GM19468 (cell line): ENCODE measurements around the gene ABCC2.
A peak's percentile ranks its signal among the peaks of the same experiment; 100 is the strongest.
"Not testable (repeated sequence)": the region's sequence is repeated elsewhere in the genome, so short reads cannot be mapped to it uniquely, and the experiment has no call there.

ENCODE experiments used
- ATAC-seq: cut with Tn5 transposase; IDR thresholded peaks from one replicate; pipeline ENCODE4 v1.9.1; 2021; ENCODE audit warnings: mild to moderate bottlenecking, moderate library complexity, moderate number of reproducible peaks; ENCODE audit not compliant: unreplicated experiment; ENCODE audit errors: extremely low read depth

The ABCC2 gene

DNA sequence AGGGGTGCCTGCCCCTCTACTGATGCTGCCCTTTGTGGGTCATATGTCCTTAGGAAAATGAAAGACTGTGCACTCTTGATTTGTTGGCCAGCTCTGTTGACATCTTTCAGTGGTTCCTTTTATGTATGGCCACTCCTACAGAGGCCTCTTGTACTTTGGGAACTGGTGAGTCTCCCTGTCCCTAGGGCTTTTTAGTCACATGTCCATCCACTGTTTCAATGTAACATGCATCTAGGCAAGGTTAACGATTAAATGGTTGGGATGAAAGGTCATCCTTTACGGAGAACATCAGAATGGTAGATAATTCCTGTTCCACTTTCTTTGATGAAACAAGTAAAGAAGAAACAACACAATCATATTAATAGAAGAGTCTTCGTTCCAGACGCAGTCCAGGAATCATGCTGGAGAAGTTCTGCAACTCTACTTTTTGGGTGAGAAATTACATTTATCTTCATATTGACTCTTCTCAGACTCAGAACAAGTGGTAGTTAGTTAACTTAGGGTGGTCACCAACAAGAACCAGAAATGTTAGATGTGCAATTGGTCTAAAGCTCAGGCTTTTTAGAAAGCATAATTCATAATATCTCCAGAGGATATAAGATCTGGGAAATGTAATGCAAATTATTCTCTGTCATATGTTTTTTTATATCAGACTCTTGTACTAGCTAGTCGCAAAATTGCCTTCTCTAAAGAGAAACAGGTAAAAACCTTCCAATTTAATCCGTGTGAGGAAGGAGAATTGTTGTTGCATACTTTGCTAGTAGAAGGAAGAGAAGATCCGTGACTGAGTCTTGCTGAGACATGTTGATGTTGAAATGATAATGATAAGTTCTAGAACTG, at the start of gene ABCC2:
ABCC2 (plus strand) TSS at position 194 of the 840 bp plus-strand sequence; CDS start at position 399, 205 bp downstream.
- ATAC-seq, result no peak

DNA sequence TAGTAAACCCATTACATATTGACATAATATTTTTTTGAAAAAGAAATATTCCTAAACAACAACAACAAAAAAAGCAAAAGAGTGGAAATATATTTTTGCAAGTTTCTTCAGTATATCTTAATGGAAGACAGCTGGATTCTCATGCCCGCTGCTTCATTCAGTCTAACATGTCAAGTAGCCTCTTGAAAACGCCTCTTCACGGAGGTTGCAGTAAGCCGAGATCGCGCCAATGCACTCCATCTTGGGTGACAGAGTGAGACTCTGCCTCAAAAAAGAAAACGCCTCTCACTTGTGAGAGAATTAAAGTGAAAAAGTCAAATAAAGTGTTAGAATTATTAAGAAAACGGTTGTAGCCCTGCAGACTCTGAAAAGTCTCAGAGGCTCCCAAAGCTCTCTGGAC, 49.1 kb upstream of the ABCC2 start:
- ATAC-seq, result no peak

DNA sequence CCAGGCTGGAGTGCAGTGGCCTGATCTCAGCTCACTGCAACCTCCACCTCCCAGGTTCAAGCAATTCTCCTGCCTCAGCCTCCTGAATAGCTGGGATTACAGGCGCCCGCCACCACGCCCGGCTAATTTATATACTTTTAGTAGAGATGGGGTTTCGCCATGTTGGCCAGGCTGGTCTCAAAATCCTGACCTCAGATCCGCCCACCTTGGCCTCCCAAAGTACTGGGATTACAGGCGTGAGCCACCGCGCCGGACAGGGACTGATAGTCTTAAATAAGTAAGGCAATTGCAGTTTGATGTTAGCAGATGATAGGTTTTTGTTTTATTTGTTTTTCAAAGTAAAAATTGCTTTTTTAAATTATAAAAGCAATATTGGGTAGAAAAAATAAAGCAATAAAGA, 48.3 kb upstream of the ABCC2 start:
- ATAC-seq, result not testable (repeated sequence)

DNA sequence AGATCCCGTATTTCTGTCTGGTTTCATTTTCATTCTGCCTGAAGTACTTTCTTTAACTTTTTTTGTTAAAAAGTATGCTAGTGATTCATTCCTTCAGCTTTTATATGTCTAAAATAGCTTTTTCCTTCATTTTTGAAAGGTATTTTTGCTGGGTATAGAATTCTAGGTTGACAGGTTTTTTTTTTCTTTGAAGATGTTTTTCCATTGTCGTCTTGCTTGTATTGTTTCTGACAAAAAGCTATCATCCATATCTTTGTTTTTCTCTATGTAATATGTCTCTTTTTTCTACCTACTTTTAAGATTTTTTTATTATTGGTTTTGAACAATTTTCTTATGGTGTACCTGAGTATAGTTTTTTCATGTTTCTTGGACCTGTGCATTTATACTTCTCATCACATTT, 42.2 kb upstream of the ABCC2 start:
- ATAC-seq, result no peak

DNA sequence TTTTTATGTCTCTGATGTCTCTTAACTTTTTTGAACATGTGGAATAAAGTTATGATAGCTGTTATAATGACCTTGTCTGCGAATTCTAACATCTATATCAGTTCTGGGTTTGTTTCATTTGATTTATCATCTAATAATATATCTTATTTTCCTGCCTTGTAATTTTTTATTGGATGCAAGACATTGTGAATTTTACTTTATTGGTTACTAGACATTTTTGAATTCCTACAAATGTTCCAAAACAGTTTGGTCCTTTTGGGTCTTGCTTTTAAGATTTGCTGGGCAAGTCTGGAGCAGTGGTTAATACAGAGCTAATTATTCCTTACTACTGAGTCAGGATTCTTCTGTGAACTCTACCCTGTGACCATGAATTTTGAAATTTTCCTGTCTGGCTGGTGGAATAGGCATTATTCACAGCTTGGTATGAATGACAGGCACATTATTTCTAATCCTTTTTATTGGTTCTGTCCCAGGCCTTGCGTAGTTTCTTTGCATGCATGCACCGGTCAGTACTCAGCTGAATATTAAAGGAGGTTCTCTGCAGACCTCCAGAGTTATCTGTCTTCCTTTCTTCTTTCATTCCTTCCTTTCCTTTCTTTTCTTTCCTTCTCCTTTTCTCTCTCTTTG, 41.4 kb upstream of the ABCC2 start:
- ATAC-seq, result no peak

DNA sequence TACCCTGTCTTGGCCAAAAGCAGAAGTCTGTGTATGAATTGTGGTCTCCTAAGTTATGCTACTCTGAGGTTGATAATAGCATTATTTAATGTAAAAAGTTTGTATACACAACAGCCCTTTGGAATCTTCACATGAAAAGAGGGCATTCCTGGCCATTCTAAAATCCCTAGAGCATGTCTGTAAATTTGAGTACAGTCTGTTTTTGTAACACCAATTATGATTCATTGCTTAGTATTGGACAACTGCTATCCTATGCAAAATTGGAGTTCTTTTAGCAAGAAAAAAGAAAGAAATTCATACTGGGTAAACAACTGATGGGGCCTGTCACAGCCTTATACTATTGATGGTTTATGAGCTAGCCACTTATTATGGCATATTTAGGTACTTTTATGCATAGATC, 40.2 kb upstream of the ABCC2 start:
- no peak for ATAC-seq

DNA sequence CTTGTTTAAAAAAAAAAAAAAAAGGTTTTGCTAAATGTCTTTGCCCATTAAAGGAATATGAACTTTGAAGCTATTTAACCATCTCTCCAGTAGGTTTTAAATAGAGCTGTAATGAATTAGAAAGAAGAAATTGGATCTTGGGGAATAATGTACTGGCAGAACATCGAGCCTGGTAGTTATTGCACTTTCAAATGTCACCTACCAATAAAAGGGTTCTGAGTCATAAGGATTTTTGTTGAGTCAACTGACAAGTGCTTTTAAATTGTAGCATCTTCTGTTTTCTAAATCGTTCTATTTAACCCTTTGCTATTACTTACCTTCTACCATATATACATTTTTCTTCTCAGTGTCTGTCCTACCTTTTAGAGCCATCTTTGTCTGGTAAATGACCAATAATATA, 39.7 kb upstream of the ABCC2 start:
- no peak for ATAC-seq

DNA sequence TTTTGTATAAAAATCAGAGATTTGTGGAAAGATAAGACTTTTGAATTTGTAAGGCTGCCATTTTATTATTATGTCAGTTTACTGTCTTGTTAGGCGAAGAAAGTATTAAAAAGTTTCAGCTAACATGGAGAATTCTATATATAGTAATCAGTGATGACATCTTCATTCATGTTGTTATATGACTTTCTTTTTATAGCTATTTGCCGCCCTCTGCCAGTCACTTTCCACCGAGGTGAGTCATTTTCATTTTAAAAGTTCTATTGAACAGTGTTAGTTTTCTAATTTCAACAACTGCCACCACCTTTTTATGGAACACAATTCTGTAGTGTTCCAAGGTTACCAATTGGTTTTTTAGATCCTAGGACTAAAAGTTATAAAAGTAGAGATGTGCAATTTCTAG, 38.6 kb upstream of the ABCC2 start:
- no peak for ATAC-seq

DNA sequence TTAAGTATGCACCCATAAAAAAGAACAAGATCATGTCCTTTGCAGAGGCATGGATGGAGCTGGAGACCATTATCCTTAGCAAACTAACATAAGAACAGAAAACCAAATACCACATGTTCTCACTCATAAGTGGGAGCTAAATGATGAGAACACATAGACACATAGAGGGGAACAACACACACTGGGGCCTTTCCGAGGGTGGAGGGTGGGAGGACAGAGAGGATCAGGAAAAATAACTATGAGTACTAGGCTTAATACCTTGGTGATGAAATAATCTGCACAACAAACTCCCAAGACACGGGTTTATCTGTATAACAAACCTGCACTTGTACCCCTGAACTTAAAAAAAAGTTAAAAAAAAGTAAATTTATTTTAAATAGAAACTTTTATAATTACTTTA, 36.3 kb upstream of the ABCC2 start:
- not testable (repeated sequence) for ATAC-seq

DNA sequence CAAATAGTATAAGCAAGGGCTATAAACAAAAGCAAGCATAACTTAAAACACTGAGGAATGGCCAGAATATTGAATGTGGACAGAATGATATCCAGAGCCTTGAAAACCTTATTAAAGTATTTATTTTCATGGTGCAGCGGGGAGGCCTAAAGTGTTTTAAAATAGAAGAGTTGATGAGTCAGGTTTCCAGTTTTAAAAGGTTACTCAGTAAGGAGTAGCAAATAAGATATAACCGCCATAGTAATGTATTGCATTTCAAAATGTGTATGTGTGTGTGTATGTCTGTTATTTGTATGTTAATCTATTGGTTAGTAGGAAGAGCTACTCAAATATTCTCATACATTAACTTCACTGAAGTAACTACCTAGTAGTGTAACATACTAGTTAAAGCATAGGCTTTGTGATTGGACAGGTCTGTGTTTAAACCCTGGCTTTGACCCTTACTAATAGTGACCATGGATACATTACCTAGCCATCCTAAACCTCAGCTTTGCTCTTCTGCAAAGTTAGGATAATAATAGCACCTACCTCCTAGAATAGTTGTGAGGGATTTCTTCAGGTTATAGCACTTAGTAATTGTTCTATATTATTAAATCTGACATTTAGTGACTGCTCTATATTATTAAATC, 33.5 kb upstream of the ABCC2 start:
- no peak for ATAC-seq

DNA sequence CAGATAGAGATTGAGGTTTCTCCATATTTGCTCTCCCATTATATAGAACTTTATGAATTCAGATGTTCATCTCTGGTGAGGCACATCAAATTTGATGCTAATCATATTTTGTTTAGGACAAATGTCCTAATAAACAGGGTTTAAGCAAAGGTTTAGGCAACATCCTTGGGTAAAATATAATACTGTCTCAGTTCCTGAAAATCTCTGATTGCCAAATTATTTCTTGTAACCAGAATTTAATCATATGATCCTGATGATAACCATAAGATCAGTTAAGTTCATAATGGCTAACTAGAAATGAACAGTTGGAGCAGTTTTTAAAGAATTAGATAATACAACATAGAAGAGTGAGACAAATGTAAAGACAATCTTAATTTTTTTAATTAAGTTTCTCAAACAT, 31.8 kb upstream of the ABCC2 start:
- ATAC-seq, result no peak

DNA sequence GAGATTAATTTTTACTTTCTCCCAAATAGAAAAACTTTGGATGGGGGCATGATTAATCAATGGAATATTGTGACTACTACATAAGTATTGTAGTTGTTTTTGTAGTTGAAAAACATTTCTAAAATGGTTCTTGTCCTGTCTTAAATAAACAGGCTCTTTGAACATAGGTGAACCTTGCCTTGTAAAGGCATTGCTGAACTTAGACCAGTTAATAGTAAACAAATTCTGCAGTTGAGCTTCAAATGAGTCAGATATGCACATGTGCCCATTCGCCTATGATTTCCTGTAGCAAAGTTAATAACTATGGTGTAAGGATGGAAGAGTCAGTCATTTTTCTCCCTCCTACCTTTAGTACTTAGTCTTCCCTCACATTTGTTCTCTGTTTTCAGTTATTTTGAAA, 27.8 kb upstream of the ABCC2 start:
- no peak for ATAC-seq

DNA sequence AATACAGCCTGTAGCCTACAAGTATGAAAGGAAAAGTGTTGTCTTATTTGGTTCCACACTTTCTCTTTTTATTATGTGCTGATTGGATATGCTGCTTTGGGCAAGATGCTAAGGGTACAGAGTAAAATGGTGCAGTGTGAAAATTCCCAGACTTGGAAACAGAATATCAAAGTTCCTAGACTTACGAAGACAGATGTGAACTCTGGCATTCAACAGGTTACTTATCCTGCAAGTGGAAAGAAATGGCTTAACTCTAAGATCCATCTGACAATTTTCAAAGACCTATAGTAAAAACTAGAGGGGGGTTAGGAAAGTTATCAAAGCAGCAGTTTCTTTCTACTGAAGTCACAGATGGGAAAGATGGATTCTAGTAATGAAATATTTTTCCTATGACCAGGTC, 26.3 kb upstream of the ABCC2 start:
- no peak for ATAC-seq

DNA sequence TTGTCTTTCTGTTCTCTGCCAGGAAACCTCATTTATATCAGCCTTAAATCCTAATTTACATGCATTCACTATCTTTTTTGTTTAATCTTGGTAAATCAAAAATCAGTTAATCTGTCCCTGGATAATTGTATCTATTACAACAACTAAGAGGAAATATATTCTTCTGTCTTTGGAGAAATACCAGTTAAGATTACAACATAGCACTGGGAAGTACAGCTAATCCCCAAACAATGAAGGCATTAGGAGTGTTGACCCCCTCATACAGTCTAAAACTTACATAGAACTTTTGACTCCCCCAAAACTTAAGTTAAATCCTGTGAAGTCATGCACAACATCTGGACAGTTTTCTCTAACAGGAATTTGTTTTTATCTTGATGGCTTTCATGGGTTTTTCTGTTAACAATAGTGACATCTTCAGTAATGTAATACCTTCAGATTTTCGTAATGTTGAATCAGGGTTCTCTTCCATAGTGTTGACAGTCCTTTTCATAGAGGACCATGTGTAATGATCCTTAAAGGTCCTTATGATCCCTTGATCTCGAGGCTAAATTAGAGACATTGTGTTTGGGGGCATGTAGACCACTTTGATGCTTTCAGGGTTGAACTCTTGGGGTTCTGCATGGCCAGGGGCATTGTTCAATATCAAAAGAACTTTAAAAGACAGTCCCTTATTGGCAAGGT, 24.1 kb upstream of the ABCC2 start:
- no peak for ATAC-seq

DNA sequence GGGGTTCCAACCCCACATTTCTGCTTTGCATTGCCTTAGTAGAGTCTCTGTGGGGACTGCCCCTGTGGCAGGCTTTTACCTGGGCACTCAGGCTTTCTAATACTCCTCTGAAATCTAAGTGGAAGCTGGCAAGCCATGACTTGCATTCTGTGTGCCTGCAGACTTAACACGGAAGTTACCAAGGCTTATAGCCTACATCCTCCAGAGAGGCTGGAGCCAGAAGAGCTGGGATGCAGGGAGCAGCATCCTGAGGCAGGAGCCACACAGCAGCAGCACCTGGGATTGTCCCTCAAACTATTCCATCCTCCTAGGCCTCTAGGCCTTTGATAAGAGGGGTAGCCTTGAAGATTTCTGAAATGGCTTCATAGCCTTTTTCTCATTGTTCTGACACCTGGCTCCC, 22.1 kb upstream of the ABCC2 start:
- no peak for ATAC-seq

DNA sequence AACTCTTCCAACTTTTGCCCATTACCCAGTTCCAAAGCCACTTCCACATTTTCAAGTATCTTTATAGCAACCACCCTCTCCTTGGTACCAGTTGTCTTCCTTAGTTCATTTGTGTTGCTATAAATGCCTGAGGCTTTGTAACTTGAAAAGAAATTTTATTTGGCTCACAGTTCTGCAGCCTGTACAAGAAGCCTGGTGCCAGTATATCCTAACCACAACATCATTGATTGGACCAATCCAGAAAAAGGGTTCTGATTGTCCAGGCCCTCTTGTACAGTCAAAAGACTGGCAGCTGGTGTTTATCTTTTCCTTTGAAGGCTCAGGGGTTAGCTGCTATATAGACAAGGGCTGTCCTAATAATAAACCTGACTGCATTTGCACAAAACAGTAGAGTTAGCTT, 21.1 kb upstream of the ABCC2 start:
- no peak for ATAC-seq

DNA sequence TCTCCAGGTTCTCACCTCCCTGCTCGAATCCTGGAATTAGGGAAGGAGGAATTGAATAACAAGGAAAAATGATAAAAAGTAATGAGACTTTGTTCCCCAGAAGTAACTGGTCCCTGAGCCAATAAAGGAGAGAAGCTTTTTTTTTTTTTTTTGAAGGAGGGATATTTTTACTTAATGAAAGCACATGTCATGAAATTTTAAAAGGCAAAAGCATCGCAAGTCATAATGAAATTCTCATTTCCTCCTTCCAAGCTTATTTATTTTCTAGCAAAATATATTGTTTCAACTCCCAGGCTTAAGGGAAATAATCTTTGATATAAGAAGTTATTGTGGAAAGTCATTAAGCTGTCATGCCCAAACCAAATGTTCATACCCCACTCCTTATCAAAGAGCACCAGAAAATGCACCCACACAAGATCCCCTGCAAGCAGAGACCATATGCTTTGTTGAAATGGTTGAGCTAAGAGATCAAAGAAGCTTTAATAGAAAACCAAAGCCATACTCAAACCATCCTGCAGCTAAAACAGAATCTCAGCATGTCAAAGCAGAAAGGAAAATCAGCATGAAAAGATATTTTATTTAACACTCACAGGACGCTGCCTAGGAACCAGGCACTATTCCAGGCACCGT, 16.7 kb upstream of the ABCC2 start:
- no peak for ATAC-seq

DNA sequence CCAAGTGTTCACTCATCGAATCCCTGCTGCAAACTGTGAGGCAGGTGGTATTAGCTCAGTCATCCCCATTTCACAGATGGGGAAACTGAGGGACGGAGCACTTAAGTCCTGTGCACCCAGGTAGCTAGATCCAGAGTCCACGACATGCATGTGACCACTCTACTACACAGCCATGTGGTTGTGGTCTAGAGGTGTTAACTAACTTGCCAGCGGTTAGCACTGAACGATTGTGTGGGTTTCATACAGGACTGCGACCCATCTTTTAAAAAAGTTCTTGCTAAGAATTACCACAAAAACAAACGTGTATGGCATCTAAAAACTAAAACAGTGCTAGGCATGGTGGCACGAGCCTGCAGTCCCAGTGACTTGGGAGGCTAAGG, 16.1 kb upstream of the ABCC2 start:
- peak; percentile 68 for ATAC-seq

DNA sequence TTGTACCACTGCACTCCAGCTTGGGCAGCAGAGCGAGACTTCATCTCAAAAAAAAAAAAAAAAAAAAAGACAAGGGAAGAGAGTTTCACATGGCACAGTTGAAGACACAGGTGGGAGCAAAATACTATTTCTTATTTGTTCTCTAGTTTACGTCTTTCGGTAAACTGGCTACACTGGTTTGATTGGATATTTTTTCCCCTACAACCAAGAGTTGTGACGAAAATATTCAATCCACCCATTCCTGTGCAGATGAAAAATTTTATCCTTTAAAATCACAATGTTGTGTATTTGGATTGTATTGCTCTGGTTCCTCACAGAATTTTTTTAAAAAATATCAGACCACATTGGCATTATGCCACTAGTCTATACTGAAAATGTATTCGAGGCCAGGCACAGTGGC, 14.5 kb upstream of the ABCC2 start:
- no peak for ATAC-seq

DNA sequence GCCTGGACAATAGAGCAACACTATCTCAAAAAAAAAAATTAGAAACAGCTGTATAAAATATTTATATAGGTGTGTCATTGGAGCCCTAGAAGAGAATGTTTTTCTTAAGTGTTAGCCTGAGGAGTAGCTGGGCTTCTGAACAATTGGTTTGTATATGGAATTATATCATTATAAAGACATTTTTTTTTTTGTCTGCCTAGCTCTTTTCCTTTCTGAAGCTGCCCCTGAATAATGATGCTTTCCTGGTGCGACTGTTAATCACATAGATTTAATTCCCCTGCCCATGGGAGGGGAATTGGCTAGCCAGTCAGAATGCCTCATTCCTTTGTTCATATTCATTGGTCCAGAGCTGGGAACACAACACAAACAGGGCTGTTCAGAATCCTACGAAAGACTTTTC, 13.9 kb upstream of the ABCC2 start:
- ATAC-seq, result no peak
